Liver (tissue), 3 donors: Measurements from ENCODE around the gene DPM2.

Source experiments
- JUND ChIP-seq, 2 donors: IDR thresholded peaks; 2 replicates each; pipeline ENCODE4 v1.6.1; 2016; ENCODE audit warnings: antibody characterized with exemption in 2 of 2
- SP1 ChIP-seq: IDR thresholded peaks from 2 replicates; pipeline ENCODE4 v1.6.1; 2018; ENCODE audit warnings: antibody characterized with exemption, mild to moderate bottlenecking
- TF ChIP-seq, protein P1 (sequence below): IDR thresholded peaks from 2 replicates; pipeline ENCODE4 v1.6.1; 2016; ENCODE audit warnings: antibody characterized with exemption
- TF ChIP-seq, protein P2 (sequence below): fragments of 150-350 bp; IDR thresholded peaks from 2 replicates; pipeline ENCODE4 v1.5.1; 2017; ENCODE audit warnings: improper control_type of control experiment, low read depth, low read length; ENCODE audit not compliant: missing input control
- TF ChIP-seq, protein P3 (sequence below): IDR thresholded peaks from 2 replicates; pipeline ENCODE4 v1.6.1; 2016; ENCODE audit warnings: antibody characterized with exemption
- donor health status: healthy.
- donor health status: healthy.

DNA sequence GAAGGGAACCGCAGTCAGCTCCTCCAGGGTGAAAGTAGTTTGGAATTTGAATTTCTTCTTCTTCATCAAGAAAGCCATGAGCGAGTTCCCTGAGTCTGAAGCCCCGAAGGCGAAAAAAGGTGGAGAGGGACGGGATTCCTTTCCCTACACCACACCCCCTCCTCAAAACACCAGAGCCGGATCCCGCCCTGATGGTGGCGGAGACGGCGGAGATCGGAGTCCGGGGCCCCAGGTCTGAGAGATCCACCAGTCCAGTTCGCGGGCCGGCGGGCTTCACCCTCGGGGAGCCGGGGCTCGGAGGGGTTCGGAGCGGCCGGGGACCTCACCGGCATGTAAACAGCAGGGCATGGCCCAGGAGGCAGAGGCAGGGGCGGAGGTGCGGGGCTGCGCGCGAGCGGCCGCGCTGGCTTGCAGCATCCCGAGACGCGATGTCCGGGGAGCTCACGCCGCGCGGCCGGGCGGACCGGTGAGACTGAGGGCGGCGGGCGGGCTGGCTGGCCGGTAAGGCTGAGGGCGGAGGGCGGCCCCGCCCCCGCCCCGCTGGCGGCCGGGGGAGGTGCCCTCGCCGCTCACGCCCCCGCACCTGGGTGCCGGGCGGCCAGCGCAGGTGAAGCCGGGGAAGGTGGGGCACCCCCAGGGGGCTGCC is 42.5 kb upstream of the DPM2 start:
- TF ChIP-seq, protein P1, sequence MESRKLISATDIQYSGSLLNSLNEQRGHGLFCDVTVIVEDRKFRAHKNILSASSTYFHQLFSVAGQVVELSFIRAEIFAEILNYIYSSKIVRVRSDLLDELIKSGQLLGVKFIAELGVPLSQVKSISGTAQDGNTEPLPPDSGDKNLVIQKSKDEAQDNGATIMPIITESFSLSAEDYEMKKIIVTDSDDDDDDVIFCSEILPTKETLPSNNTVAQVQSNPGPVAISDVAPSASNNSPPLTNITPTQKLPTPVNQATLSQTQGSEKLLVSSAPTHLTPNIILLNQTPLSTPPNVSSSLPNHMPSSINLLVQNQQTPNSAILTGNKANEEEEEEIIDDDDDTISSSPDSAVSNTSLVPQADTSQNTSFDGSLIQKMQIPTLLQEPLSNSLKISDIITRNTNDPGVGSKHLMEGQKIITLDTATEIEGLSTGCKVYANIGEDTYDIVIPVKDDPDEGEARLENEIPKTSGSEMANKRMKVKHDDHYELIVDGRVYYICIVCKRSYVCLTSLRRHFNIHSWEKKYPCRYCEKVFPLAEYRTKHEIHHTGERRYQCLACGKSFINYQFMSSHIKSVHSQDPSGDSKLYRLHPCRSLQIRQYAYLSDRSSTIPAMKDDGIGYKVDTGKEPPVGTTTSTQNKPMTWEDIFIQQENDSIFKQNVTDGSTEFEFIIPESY: no peak
- TF ChIP-seq, protein P2, sequence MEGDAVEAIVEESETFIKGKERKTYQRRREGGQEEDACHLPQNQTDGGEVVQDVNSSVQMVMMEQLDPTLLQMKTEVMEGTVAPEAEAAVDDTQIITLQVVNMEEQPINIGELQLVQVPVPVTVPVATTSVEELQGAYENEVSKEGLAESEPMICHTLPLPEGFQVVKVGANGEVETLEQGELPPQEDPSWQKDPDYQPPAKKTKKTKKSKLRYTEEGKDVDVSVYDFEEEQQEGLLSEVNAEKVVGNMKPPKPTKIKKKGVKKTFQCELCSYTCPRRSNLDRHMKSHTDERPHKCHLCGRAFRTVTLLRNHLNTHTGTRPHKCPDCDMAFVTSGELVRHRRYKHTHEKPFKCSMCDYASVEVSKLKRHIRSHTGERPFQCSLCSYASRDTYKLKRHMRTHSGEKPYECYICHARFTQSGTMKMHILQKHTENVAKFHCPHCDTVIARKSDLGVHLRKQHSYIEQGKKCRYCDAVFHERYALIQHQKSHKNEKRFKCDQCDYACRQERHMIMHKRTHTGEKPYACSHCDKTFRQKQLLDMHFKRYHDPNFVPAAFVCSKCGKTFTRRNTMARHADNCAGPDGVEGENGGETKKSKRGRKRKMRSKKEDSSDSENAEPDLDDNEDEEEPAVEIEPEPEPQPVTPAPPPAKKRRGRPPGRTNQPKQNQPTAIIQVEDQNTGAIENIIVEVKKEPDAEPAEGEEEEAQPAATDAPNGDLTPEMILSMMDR: no peak
- TF ChIP-seq JUND (IDR thresholded peaks at IDR 0.05): no peak
- TF ChIP-seq SP1: no peak
- TF ChIP-seq, protein P3, sequence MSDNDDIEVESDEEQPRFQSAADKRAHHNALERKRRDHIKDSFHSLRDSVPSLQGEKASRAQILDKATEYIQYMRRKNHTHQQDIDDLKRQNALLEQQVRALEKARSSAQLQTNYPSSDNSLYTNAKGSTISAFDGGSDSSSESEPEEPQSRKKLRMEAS: no peak
